Omental fat pad (tissue), 4 donors: ENCODE data around the gene PLD1. TPM values are rescaled to one million over a fixed set of nuclear protein-coding genes. Genes with fewer than 3 reads are reported as not detected.

ENCODE experiments used
- ATAC-seq: fragments of 150-250 bp; one replicate; pipeline ENCODE4 v1.9.1; 2016; ENCODE audit warnings: mild to moderate bottlenecking, moderate library complexity; ENCODE audit not compliant: low FRiP score
- DNase-seq: peaks from one replicate; pipeline ENCODE4 v3.0.0-alpha.2; 2019; ENCODE audit warnings: low spot score
- CTCF ChIP-seq, 3 donors: fragments of 450-650 bp; IDR thresholded peaks; one replicate each; pipeline ENCODE4 v1.5.1; 2016 to 2017; ENCODE audit warnings: antibody characterized with exemption in 3 of 3, mild to moderate bottlenecking in 3 of 3, moderate library complexity in 2 of 3
- total RNA-seq, 4 donors: library from RNA; depleted of rRNA; stranded (reverse); fragments of >200 nt; gene quantifications; one replicate each; pipeline ENCODE4 v1.1.0, GENCODE V29; 2016

The PLD1 gene
- total RNA-seq, 4 donors from 2014 or later, result 9.7 to 73.3 (median 33.2) TPM

GRCh38 chr3:171718493-171719185 is 91.6 kb downstream of the PLD1 start:
- TF ChIP-seq CTCF (IDR thresholded peaks at IDR 0.05), result no peak
- DNase-seq (no peak), ATAC-seq (no peak)

- TF ChIP-seq CTCF (IDR thresholded peaks at IDR 0.05), result no peak
- ATAC-seq (no peak), DNase-seq (no peak)
Measured at GRCh38 chr3:171715155-171715554, 95.1 kb downstream of the PLD1 start.

- peak; percentile 85 for ATAC-seq
- TF ChIP-seq CTCF (IDR thresholded peaks at IDR 0.05), result no peak
- DNase-seq, result no peak
Measured at GRCh38 chr3:171712171-171712938, 97.9 kb downstream of the PLD1 start.

- TF ChIP-seq CTCF (IDR thresholded peaks at IDR 0.05), result no peak
- ATAC-seq (peak; percentile 7), DNase-seq (no peak)
Measured at GRCh38 chr3:171711461-171712170, 98.7 kb downstream of the PLD1 start.

- TF ChIP-seq CTCF (IDR thresholded peaks at IDR 0.05), result no peak
- ATAC-seq, result no peak
- DNase-seq, result no peak
Measured at GRCh38 chr3:171710359-171710758, 99.9 kb downstream of the PLD1 start.

GRCh38 chr3:171704814-171705213 is 105.5 kb downstream of the PLD1 start:
- ATAC-seq, result no peak
- DNase-seq, result no peak
- TF ChIP-seq CTCF (IDR thresholded peaks at IDR 0.05), result no peak
